ENCODE measurements around the gene LMX1B.

The LMX1B gene

GRCh38 chr9:126605792-126606482 is 7.8 kb upstream of the LMX1B start:
- DNase-seq: no peak

DNA sequence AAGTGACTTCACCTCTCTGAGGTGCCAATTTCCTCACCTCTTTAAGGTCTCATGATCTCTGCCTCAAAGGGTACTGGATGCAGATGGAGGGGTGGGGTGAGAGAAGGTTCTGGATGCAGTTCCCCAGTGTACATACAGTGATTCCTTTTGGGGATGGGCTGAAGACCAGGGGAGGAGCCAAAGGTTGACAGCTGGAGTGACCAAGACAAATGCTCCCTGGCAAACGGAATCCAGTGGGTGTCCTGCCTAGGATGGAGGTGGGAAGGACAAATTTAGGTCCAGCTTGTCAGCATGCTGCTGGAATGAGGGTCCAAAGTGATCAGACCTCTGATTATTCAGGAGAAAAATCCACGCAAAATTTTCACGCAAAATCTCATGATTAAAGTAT is 7.3 kb upstream of the LMX1B start:
- DNase-seq: no peak

GRCh38 chr9:126607086-126607485 is 6.6 kb upstream of the LMX1B start:
- no peak for DNase-seq

- no peak for DNase-seq
Measured at GRCh38 chr9:126607731-126608130, 6.0 kb upstream of the LMX1B start.

DNA sequence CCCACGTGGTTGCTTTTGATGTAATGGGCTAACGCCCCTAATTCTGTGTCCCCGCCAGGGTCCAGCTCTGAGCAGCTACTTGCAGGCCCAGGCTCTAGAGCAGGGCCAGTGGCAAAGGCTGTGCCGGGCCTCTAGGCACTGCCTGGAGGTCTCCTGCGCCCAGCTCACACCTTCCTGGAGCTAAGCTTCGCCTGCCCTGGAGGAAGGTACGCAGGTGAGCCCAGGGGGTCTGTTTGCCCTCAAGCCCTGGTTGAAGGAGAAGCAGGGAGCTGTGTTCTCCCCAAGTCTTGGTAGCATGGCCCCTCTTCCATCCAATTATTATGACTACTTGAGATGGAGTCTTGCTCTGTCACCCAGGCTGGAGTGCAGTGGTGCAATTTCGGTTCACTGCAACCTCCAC is 5.2 kb upstream of the LMX1B start:
- no peak for DNase-seq

DNA sequence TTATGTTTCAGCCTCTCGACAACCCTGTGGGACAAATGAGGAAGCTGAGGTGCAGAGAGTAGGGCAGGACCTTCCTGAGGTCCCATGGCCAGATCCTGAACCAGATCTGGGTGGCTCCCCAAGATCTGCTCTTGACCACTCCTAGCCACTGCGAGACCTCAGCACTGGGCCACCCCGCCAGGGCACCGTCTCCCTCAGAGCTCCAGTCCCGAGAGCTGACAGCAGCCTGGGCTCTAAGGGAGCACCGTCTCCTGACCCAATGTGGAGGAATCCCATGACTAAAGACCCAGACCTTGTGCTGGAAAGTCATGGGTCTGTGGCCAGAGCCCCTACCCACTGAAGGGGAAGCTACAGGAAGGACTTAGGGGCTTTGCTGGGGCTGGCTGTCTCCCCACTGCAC is 4.5 kb upstream of the LMX1B start:
- DNase-seq: no peak

- no peak for DNase-seq
Measured at GRCh38 chr9:126609711-126610388, 3.9 kb upstream of the LMX1B start.

DNA sequence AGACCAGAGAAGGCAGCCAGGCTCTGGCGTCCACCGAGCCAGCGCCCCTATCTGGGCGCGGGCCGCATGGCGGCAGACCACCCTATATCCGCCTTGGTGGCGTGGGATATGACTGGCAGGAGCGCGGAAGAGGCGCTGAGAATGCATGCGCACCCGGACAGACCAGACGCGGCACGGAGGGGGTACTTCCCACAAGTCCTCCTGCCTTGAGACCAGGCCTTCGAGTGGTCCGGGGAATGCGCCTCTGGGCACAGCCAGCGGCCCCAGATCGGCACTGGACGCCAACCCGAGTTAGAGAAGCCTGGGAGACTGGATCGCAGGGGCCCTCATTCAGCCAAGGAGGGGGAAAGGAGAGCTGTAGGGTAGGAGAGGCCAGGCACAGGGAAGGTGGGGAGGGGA is 2.5 kb upstream of the LMX1B start:
- no peak for DNase-seq

- no peak for DNase-seq
Measured at GRCh38 chr9:126611592-126612325, 2.0 kb upstream of the LMX1B start.

DNA sequence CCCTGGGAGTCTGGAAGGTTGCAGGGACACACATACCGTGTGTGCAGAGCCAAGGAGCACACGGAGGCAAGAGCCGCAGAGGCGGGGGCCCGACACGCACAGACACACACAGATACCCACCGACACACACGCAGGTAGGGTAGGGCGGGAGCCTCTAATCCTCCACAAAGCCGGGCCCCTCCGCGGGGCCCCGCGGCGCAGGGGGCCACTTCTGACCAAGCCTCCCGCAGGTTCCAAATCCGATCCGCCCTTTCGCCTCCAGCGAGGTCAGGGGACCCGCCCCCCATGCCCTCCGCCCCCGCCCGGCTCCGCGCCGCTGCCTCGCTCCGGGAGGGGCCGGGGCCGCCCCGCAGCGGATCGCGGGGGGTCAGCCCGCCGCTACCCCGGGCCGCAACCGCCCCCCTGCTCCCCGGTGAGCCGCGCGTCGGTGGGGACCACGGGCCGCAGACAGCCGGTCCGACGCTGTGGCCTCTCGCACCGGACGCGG is 1.4 kb upstream of the LMX1B start:
- DNase-seq: no peak

- no peak for DNase-seq
Measured at GRCh38 chr9:126612813-126613641, 701 bp upstream of the LMX1B start.

DNA sequence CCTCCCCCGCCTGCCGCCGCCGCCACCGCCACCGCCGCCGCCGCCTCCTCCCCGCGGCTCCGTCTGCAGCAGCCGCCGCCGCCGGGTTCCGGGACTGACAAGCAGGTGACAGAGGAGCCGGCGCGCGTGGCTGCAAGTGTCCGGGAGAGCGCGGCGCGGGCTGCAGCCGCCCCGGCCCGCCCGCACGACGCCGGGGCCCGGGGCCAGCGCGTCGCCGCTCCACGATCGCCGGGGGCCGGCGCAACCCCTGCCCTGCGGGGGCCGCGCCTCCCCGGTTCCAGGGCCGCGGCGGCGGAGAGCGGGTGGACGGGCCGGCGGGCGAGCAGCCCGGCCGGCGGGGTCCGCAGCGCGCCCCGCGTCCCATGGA is 343 bp downstream of the LMX1B start:
- DNase-seq: no peak

GRCh38 chr9:126614455-126615244 is 922 bp downstream of the LMX1B start:
- no peak for DNase-seq

- no peak for DNase-seq
Measured at GRCh38 chr9:126615245-126615790, 1.6 kb downstream of the LMX1B start.

- no peak for DNase-seq
Measured at GRCh38 chr9:126615791-126616447, 2.2 kb downstream of the LMX1B start.

DNA sequence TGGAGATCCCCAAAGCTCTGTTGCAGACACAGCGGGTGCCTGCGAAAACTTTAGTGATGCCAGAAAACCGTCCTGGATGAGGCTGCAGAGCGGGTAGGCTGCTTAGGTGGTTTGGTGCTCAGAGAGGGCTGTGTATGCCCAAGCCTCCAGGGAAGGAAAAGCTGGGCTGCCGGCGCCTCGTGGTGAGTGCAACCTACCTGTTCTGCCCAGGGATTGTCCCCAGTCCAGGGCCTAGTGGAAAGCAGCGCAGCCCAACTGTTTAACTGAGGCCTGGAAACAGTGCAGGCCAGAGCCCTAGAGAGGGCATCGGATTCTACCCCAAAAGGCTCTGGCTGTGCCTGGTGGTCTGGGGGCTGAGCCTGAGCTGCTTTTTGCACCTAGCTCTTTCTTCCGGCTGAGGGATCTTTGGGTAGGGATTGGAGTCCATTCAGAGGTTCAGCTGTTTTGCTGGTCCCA is 2.8 kb downstream of the LMX1B start:
- DNase-seq: no peak

DNA sequence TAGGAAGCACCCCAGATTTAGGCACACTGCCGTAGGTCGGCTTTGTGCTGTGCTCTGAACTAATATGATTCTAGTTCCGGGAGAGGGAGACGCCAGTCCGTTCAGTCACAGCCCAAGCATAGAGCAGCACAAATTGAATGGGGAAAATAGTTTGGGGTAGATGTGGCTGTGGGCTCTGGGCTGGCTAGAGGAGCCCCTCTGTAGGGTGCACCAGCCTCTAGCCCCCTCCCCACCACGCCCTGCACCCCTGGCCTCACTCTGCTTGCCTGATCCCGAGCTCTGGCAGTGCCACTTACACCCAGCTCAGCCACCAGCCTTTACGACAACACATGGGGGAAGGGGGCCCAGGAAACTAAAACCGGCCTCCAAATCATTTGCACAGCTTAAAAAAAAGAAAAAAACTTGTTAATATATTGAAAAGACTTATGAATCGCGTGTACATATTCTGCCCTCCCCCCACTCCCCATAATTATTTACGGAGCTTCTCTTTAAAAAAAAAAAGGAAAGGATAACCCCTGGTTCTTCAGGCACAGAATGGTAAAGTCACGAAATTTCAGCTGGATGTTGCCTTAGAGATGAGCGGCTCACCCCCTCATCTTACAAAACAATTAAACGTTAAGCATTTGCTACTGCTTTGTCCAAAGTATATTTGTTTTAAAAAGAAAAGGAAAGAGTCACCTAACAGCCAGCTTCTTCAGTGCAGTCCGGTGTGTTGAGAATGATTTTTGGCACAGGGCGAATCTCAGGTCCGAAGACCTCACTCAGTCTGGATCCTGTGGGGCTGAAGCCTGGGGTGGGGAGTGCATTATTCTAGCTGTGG is 3.5 kb downstream of the LMX1B start:
- DNase-seq: no peak

- no peak for DNase-seq
Measured at GRCh38 chr9:126617823-126618165, 4.1 kb downstream of the LMX1B start.

GRCh38 chr9:126618190-126618584 is 4.5 kb downstream of the LMX1B start:
- DNase-seq: no peak

DNA sequence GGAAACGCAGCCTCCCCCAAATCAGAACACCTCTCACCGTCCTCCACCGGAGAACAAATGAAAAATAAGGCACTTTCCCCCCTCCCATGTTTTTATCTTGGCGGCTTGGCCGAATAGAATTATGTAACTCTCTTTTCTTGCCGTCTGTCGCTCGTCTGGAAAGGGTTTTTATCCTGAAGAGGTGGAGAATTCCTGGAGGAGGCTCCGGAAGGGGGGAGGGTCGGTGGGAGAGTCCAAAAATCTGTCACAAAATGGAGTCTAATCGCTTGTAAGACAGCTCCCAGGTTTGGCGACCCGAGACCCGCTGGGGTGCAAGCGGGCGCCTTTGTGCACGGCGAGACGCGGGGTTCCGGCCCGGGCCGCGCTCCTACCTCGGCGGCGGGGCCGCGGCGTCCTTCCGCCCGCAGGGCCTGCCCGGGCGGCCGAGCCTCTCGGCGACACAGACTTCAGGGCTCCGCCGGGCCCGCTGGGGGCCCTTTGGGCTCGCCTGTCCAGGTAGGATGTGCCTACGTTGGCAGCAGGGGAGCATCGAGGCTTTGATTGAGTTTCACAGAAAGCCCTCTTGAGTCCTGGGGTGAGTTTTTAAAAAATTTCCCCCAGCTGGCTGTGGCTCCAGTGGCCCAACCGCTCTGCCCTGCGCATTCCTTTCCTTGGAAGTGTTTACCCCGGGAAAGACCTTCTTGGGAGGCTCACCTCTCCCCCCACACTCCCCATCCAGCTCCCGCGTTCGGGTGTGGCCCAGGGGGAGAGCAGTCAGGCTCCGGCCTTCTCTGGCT is 5.0 kb downstream of the LMX1B start:
- no peak for DNase-seq

Measured in T1000 (cell line).